Left colon (tissue), 2 donors: ENCODE results near the gene RSL1D1. TPM values are rescaled to one million over a fixed set of nuclear protein-coding genes. Genes with fewer than 3 reads are reported as not detected.
"Not testable (repeated sequence)": the region's sequence is repeated elsewhere in the genome, so short reads cannot be mapped to it uniquely, and the experiment has no call there.

Experiments
- ATAC-seq: fragments of 200-7000 bp; cut with Tn5 transposase; one replicate; pipeline ENCODE4 v1.9.1; 2020; ENCODE audit warnings: mild to moderate bottlenecking, moderate library complexity
- DNase-seq, 2 donors: peaks; one replicate each; pipeline ENCODE4 v3.0.0-alpha.2; 2020
- intact Hi-C, 2 donors: fragments of 100-400 bp; cut with DNase I in 1 of 2; cut with micrococcal nuclease in 1 of 2; formaldehyde crosslinking; loops; one replicate each; pipeline versions ENCODE4 v1.11.2 to v1.14.0; 2022; cut with DNase I, micrococcal nuclease
- total RNA-seq, 2 donors: library from RNA; stranded (reverse); fragmentation: NEBNext Ultra II Directional; extraction: Animal tissue kit (Norgen Biotek cat#: 25700); gene quantifications; one replicate each; pipeline ENCODE4 v1.2.1, GENCODE V29; 2021
- donor health status: DM: no; HTN: no; CAD: no.
- donor health status: DM: yes; HTN: yes; CAD: no.

RSL1D1 gene
- total RNA-seq, 2 donors from 2014 or later: 82.8 to 91.6 TPM

DNA sequence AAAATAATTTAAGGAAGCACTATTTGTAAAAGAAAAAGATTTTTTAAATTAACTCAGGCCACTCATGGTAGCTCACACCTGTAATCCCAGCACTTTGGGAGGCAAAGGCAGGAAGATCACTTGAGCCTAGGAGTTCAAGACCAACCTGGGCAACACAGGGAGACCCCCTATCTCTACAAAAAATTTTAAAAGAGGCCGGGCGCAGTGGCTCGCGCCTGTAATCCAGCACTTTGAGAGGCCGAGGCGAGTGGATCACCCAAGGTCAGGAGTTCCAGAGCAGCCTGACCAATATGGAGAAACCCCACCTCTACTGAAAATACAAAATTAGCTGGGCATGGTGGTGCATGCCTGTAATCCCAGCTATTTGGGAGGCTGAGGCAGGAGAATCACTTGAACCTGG lies 67.0 kb downstream of the RSL1D1 start:
- DNase-seq, ATAC-seq: not testable (repeated sequence)

DNA sequence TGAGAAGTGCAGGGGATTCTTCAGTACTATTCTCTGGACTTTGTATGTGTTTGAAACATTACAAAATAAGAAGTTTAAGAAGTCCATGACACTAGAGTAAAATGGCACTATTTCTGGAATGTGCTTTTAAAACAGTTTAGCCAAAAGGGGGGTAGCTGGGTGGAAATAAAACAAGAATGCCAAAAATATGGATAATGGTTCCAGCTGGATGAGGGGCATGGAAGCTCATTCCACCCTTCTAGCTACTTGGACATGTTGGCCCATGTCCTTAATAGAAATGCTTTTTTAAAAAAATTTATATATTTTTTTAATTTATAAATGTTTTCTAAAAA lies 67.3 kb downstream of the RSL1D1 start:
- ATAC-seq: no peak
- intact Hi-C loops: no loop called here
- DNase-seq: no peak

More for the DNA sequence above, 67.0 kb downstream of the RSL1D1 start:
- intact Hi-C loops: not testable (repeated sequence)

Other genes starting within 250 kb of the RSL1D1 start
- gene SNN, start 183.1 kb downstream of the RSL1D1 start, total RNA-seq: 1 to 10 TPM; 2.4 to 7.6 TPM
- 10 to 100 TPM; 67.4 TPM for gene TXNDC11, start 108.7 kb downstream of the RSL1D1 start, total RNA-seq
- gene ZC3H7A, start 54.3 kb downstream of the RSL1D1 start, total RNA-seq: 10 to 100 TPM; 34.4 to 43.7 TPM
- gene GSPT1, start 64.4 kb upstream of the RSL1D1 start, total RNA-seq: 100 to 1,000 TPM; 105 to 121 TPM
- 10 to 100 TPM; 13.0 to 15.1 TPM for gene NPIPB2, start 90.5 kb upstream of the RSL1D1 start, total RNA-seq
- 1 to 10 TPM in 1 of 2 donors, under 1 TPM in 1; 0.70 to 5.0 TPM for gene TNFRSF17, start 113.7 kb upstream of the RSL1D1 start, total RNA-seq
- 10 to 100 TPM; 19.1 to 20.3 TPM for gene SNX29, start 125.2 kb upstream of the RSL1D1 start, total RNA-seq